Naive thymus-derived CD4-positive, alpha-beta T cell (primary cell): ENCODE results near the gene IP6K3. TPM values are rescaled to one million over a fixed set of nuclear protein-coding genes. Genes with fewer than 3 reads are reported as not detected.

ENCODE experiments used
- ATAC-seq: fragments of 150-1000 bp; cut with Tn5 transposase; 2 replicates; pipeline ENCODE4 v1.10.0; 2021; ENCODE audit warnings: mild to moderate bottlenecking, moderate library complexity
- CTCF ChIA-PET: fragments of 350-600 bp; sonication (Branson Sonifier 250); formaldehyde crosslinking; loops from one replicate; lab custom pipeline; 2021; ENCODE audit warnings: antibody characterized with exemption; lab: Charles Lee
- POLR2A ChIA-PET: fragments of 350-600 bp; sonication (Branson Sonifier 250); formaldehyde crosslinking; loops from one replicate; lab custom pipeline; 2021; ENCODE audit warnings: antibody characterized with exemption, inconsistent platforms; lab: Charles Lee
- DNase-seq, 9 donors: peaks; one replicate each; pipeline versions ENCODE4 v3.0.0 to v3.0.0-alpha.2; 2020 to 2022; ENCODE audit warnings: mixed read lengths in 1 of 9
- H3K27ac ChIP-seq: one replicate; pipeline ENCODE4 v1.7.0; 2013; ENCODE audit warnings: mild to moderate bottlenecking, low read depth, low read length, moderate library complexity
- H3K27me3 ChIP-seq, 2 donors: one replicate each; pipeline ENCODE4 v1.7.0; 2013; ENCODE audit warnings: low read length in 2 of 2, mild to moderate bottlenecking in 2 of 2, moderate library complexity in 2 of 2; ENCODE audit not compliant: control insufficient read depth in 2 of 2, insufficient read depth in 2 of 2
- H3K36me3 ChIP-seq, 3 experiments: 1 replicate in 2 of 3; 2 replicates in 1 of 3; pipeline ENCODE4 v1.7.0; 2013; ENCODE audit warnings: low read length in 3 of 3, mild to moderate bottlenecking in 3 of 3, moderate library complexity in 1 of 3; ENCODE audit not compliant: insufficient read depth in 3 of 3, control insufficient read depth in 2 of 3
- H3K4me1 ChIP-seq, 2 donors: one replicate each; pipeline ENCODE4 v1.7.0; 2013; ENCODE audit warnings: low read length in 2 of 2, mild to moderate bottlenecking in 2 of 2, moderate library complexity in 1 of 2; ENCODE audit not compliant: control insufficient read depth in 2 of 2, insufficient read depth in 2 of 2
- H3K4me3 ChIP-seq: 2 replicates; pipeline ENCODE4 v1.7.0; 2013; ENCODE audit warnings: mild to moderate bottlenecking, low read length
- H3K9me3 ChIP-seq, 3 experiments: 1 replicate in 2 of 3; 2 replicates in 1 of 3; pipeline ENCODE4 v1.7.0; 2013; ENCODE audit warnings: low read length in 3 of 3; ENCODE audit not compliant: control insufficient read depth in 2 of 3
- H3K27ac Mint-ChIP-seq, 9 donors: one replicate each; pipeline ENCODE4 v1.8.0; 2020 to 2022; ENCODE audit warnings: mixed read lengths in 9 of 9, mild to moderate bottlenecking in 8 of 9, moderate library complexity in 5 of 9, inconsistent platforms in 2 of 9
- H3K27me3 Mint-ChIP-seq, 5 donors: one replicate each; pipeline ENCODE4 v1.8.0; 2021 to 2022; ENCODE audit warnings: mixed read lengths in 5 of 5, mild to moderate bottlenecking in 1 of 5
- H3K36me3 Mint-ChIP-seq, 5 donors: one replicate each; pipeline ENCODE4 v1.8.0; 2020 to 2022; ENCODE audit warnings: mixed read lengths in 5 of 5, mild to moderate bottlenecking in 3 of 5, inconsistent platforms in 1 of 5
- H3K4me1 Mint-ChIP-seq, 7 donors: one replicate each; pipeline ENCODE4 v1.8.0; 2020 to 2022; ENCODE audit warnings: mixed read lengths in 7 of 7, mild to moderate bottlenecking in 3 of 7, inconsistent platforms in 1 of 7
- H3K4me3 Mint-ChIP-seq, 10 donors: one replicate each; pipeline ENCODE4 v1.8.0; 2020 to 2022; ENCODE audit warnings: mild to moderate bottlenecking in 10 of 10, mixed read lengths in 10 of 10, moderate library complexity in 6 of 10, inconsistent platforms in 2 of 10
- H3K9me3 Mint-ChIP-seq, 11 donors: one replicate each; pipeline ENCODE4 v1.8.0; 2020 to 2022; ENCODE audit warnings: mixed read lengths in 11 of 11, mild to moderate bottlenecking in 4 of 11, inconsistent platforms in 1 of 11, moderate library complexity in 1 of 11
- intact Hi-C, 2 donors: fragments of 100-400 bp; cut with micrococcal nuclease; formaldehyde crosslinking; loops; one replicate each; pipeline ENCODE4 v1.15.1; 2023
- polyA plus RNA-seq, 2 donors: library from polyadenylated mRNA; unstranded; fragments of 300-500 nt; fragmentation: Illumina TruSeq; gene quantifications; one replicate each; pipeline ENCODE4 v1.2.3, GENCODE V29; 2021
- total RNA-seq, 6 experiments: library from RNA in 5 of 6; stranded (reverse) in 5 of 6; gene quantifications; 1 replicate in 5 of 6; 2 replicates in 1 of 6; pipeline ENCODE4 v1.2.3 and lab custom pipeline; 2021 to 2026

IP6K3 gene
- total and polyA plus RNA-seq, 7 experiments from 2014 or later: not detected

DNA sequence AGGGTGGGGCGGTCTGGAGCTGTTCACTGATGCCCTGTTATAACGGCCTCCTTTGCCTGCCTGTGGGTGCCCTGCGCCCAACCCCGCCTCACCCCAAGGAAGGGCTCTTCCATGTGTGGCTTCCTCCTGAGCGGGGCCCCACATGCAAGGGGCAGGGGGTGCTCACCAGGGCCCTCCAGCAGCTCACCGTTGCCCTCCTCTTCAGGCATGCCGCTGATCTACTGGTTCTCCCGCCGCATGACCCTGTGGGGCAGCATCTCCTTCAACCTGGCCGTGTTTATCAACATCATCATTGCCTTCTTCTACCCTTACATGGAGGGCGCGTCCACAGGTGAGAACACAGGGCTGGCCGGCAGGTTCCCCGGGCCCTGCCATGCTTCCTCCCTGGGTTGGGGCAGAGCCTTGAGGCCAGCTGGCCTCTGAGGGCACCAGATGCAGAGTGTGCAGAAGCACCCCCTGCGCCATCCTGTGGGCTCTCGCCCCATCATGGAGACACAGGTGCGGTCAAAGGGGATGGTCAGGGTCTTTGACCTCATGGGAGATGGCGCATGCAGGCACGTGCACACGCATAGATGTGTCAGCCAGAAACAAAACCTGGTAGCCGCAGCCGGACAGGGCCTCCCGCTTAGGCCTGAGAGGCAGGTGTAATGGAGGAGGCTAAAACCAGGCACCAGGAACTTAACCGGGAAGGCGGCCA lies 58.1 kb downstream of the IP6K3 start:
- intact Hi-C loops: no loop called here
- Mint-ChIP-seq H3K27ac (peak overlapping the region in 2 of 9 donors; percentile 66 to 71), H3K4me1 (peaks cover 15 to 29% (median 23%) of the 10 kb centered on the region in 7 donors), H3K27me3 (no peaks in the 10 kb centered on the region), H3K4me3 (no peak overlapping the region), H3K36me3 (peaks cover 13 to 63% (median 24%) of the 10 kb centered on the region in 5 donors), H3K9me3 (no peaks in the 10 kb centered on the region)
- Histone ChIP-seq H3K27ac (no peak overlapping the region), H3K4me3 (no peak overlapping the region), H3K36me3 (peaks cover 0 to 87% (median 6%) of the 10 kb centered on the region in 3 experiments), H3K27me3 (no peaks in the 10 kb centered on the region), H3K9me3 (no peaks in the 10 kb centered on the region), H3K4me1 (peaks cover 18 to 21% of the 10 kb centered on the region in 2 donors)
- DNase-seq: no peak
- POLR2A ChIA-PET: no interaction called here
- ATAC-seq: no peak
- CTCF ChIA-PET: no interaction called here

DNA sequence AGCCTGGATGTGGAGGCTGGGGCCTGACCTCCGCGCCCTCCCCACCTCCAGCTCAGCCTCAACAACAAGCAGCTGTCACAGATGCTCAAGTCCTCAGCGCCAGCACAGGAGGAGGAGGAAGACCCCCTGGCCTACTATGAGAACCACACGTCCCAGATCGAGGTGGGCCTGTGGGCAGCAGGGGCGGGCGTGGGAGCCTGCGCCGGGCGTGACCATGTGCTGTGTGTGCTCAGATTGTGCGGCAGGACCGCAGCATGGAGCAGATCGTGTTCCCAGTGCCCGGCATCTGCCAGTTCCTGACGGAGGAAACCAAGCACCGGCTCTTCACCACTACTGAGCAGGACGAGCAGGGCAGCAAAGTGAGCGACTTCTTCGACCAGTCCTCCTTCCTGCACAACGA lies 58.7 kb downstream of the IP6K3 start:
- H3K9me3 ChIP-seq: no peaks in the 10 kb centered on the region
- CTCF ChIA-PET: no interaction called here
- no peak overlapping the region for H3K27ac ChIP-seq
- DNase-seq (no peak), ATAC-seq (no peak)
- H3K36me3 ChIP-seq: peaks cover 0 to 89% (median 6%) of the 10 kb centered on the region in 3 experiments
- no peaks in the 10 kb centered on the region for H3K27me3 ChIP-seq
- POLR2A ChIA-PET: no interaction called here
- Mint-ChIP-seq H3K9me3 (no peaks in the 10 kb centered on the region), H3K4me1 (peaks cover 12 to 29% (median 20%) of the 10 kb centered on the region in 7 donors), H3K4me3 (no peak overlapping the region), H3K27me3 (no peaks in the 10 kb centered on the region), H3K36me3 (peaks cover 13 to 66% (median 24%) of the 10 kb centered on the region in 5 donors), H3K27ac (no peak overlapping the region)
- intact Hi-C loops: no loop called here
- no peak overlapping the region for H3K4me3 ChIP-seq
- H3K4me1 ChIP-seq: peaks cover 12 to 21% of the 10 kb centered on the region in 2 donors

DNA sequence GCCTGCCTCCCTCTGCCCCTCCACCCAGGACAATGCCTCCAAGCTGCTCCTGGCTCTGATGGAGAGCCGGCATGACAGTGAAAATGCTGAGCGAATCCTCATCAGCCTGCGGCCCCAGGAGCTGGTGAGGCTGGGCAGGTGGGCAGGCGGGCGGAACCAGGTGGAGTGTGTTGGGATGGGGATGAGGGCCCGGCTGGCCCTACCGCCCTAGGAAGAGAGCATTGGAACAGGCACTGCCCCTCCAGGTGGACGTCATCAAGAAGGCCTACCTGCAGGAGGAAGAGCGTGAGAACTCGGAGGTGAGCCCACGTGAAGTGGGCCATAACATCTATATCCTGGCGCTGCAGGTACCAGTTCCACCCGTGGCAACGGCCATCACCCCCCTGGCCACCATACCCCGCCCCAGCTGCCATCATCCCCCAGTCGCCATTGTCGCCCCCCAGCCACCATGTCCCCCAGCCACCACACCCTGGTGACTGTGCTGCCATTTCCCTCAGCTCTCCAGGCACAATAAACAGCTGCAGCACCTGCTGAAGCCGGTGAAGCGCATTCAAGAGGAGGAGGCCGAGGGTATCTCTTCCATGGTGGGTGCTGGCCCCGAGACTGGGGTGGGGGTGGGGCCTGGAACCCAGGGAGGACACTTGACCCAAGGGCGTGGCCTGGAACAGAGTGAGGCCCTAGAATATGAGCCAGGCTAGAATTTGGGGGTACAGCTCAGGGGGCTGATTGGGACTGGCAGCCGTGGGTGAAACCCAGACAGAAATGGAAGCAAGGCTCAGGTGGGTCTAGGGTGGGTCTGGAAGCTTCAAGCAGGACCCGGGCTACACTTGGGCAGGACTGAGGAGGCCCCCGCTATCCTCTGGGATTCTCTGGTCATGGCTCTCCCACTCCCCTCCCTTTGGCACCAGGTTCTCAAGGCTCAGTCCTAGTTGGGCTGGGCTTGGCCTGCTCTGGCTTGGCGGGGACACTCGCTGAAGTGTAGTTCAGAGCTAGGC lies 59.4 kb downstream of the IP6K3 start:
- peaks cover 5 to 29% (median 13%) of the 10 kb centered on the region in 7 donors for H3K4me1 Mint-ChIP-seq
- peak overlapping the region in 4 of 9 donors; percentile 41 to 68 (median 48) for H3K27ac Mint-ChIP-seq

DNA sequence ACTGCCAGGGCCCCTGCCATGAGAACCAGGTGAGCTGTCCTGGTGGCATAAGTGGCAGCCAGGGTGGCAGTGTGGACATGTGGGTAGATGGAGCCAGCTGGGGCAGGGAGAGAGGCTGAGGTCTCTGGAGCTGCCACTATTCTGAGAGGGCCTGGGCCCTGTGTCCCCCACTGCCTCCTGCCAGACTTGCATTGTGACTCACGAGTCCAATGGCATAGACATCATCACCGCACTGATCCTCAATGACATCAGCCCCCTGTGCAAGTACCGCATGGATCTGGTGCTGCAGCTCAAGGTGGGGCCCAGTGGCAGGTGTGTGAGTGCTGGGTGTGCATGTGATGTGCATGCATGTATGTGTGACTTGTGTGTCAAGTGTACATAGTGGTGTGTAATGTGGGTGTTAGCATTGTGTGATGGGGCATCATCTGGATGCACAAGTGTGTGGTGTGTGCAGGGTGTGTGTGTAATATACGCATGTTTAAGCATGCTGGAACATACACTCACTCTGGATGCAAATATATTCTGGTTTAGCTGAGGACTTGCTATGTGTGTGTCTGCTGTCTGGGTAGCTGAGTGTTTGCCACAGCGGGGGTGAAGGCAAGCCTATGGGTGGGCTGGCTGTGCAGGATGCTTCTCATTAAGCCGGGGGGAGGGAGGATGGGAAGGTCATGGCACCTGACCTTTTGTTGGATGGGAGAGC lies 60.3 kb downstream of the IP6K3 start:
- peaks cover 0 to 96% (median 14%) of the 10 kb centered on the region in 3 experiments for H3K36me3 ChIP-seq
- no peaks in the 10 kb centered on the region for H3K27me3 ChIP-seq
- no peaks in the 10 kb centered on the region for H3K9me3 ChIP-seq
- no peak overlapping the region for H3K27ac ChIP-seq
- no peaks in the 10 kb centered on the region for H3K9me3 Mint-ChIP-seq
- intact Hi-C loops: no loop called here
- peaks cover 13 to 65% (median 25%) of the 10 kb centered on the region in 5 donors for H3K36me3 Mint-ChIP-seq
- peak overlapping the region in 7 of 9 donors; percentile 3 to 79 (median 51) for H3K27ac Mint-ChIP-seq
- DNase-seq (no peak), ATAC-seq (no peak)
- H3K4me3 ChIP-seq: no peak overlapping the region
- H3K4me1 Mint-ChIP-seq: peaks cover 0 to 23% (median 5%) of the 10 kb centered on the region in 7 donors
- CTCF ChIA-PET: no interaction called here
- no peak overlapping the region for H3K4me3 Mint-ChIP-seq
- H3K27me3 Mint-ChIP-seq: no peaks in the 10 kb centered on the region
- POLR2A ChIA-PET: interaction anchor here (1.0 to 1.3 kb wide), 2 partner anchors 14 to 25 kb away, joined by 3 read pairs; partner anchors contain the start of gene UQCC2
- peaks cover 0 to 11% of the 10 kb centered on the region in 2 donors for H3K4me1 ChIP-seq

More for the DNA sequence above, 59.4 kb downstream of the IP6K3 start:
- DNase-seq (no peak), ATAC-seq (no peak)
- H3K27me3 ChIP-seq: no peaks in the 10 kb centered on the region
- ChIA-PET CTCF (no interaction called here), POLR2A (interaction anchor here (1.0 to 1.3 kb wide), 2 partner anchors 13 to 24 kb away, joined by 3 read pairs; partner anchors contain the start of gene UQCC2)
- no peaks in the 10 kb centered on the region for H3K9me3 ChIP-seq
- Mint-ChIP-seq H3K36me3 (peaks cover 13 to 68% (median 25%) of the 10 kb centered on the region in 5 donors), H3K27me3 (no peaks in the 10 kb centered on the region), H3K4me3 (peak overlapping the region in 1 of 10 donors; percentile 20), H3K9me3 (no peaks in the 10 kb centered on the region)
- intact Hi-C loops: no loop called here
- H3K36me3 ChIP-seq: peaks cover 0 to 95% (median 11%) of the 10 kb centered on the region in 3 experiments
- H3K4me1 ChIP-seq: peaks cover 5 to 19% of the 10 kb centered on the region in 2 donors
- H3K27ac ChIP-seq: no peak overlapping the region
- no peak overlapping the region for H3K4me3 ChIP-seq

DNA sequence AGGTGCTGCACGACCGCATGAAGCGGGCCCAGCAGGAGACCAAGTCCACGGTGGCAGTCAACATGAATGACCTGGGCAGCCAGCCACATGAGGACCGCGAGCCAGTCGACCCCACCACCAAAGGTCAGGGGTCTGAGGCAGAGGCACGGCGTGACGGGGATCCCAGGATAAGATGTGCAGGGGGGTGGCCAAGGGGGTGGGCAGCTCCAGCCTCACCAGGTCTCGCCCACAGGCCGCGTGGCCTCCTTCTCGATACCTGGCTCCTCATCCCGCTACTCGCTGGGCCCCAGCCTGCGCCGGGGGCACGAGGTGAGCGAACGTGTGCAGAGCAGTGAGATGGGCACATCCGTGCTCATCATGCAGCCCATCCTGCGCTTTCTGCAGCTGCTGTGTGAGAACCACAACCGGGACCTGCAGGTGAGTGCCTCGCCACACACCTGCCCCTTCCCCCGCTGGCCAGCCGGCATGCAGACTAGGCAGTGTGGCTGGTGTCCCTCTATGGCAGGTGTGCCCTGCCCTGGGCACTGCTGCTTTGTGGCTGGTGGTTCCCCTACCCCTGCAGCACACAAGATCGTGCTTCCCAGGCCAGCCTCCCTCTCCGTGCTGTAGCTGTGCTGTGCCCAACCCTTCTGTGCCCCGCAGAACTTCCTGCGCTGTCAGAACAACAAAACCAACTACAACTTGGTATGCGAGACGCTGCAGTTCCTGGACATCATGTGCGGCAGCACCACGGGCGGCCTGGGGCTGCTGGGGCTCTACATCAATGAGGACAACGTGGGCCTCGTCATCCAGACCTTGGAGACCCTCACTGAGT lies 61.1 kb downstream of the IP6K3 start:
- H3K36me3 ChIP-seq: peaks cover 0 to 94% (median 19%) of the 10 kb centered on the region in 3 experiments
- peaks cover 14 to 63% (median 21%) of the 10 kb centered on the region in 5 donors for H3K36me3 Mint-ChIP-seq
- H3K4me1 Mint-ChIP-seq: peaks cover 0 to 17% (median 0%) of the 10 kb centered on the region in 7 donors
- no peak overlapping the region for H3K4me3 ChIP-seq
- H3K4me3 Mint-ChIP-seq: no peak overlapping the region
- intact Hi-C loops: no loop called here
- no peaks in the 10 kb centered on the region for H3K27me3 Mint-ChIP-seq
- no peaks in the 10 kb centered on the region for H3K27me3 ChIP-seq
- peak overlapping the region in 3 of 9 donors; percentile 41 to 51 (median 46) for H3K27ac Mint-ChIP-seq
- H3K9me3 ChIP-seq: no peaks in the 10 kb centered on the region
- no peak for ATAC-seq
- H3K4me1 ChIP-seq: peaks cover 0 to 11% of the 10 kb centered on the region in 2 donors
- no peaks in the 10 kb centered on the region for H3K9me3 Mint-ChIP-seq
- ChIA-PET POLR2A (interaction anchor here (1.3 kb wide), 1 partner anchor 15 kb away, joined by 3 read pairs; no protein-coding TSS in a partner anchor), CTCF (no interaction called here)
- no peak for DNase-seq
- no peak overlapping the region for H3K27ac ChIP-seq
